ENCODE measurements around the gene SLC6A5.

Gene SLC6A5

DNA sequence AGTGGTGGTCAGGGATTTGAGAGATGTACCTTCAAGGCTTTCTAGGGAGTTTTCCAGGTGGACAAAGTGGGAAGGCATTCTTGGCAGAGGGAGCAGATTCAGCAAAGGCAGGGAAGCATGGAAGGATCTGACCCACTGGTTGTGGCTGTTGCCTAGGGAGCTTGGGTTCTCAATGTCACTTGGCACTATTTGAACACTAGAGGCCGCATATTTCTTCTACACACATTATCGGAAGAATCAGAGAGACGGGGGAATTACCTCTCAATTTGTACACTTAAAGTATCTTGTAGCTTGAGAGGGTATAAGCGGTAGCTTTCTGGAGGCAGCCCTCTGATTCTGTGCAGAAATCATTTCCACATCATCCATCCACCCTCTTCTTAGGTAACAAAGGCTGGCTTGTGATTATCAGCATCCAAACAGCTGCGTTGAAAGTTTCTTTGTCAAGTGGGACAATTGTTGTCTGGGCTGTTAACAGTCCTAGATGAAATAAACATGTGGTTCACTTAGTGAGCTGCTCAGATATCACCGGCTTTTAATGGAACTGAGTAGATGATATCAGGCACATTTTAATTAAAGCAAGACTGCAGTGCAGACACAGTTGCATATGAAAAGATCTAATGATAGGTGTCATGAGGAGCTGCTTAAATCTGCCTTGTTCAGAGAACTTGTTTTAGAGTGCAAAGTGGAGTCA, 72.6 kb downstream of the SLC6A5 start:
- DNase-seq, result no peak

DNA sequence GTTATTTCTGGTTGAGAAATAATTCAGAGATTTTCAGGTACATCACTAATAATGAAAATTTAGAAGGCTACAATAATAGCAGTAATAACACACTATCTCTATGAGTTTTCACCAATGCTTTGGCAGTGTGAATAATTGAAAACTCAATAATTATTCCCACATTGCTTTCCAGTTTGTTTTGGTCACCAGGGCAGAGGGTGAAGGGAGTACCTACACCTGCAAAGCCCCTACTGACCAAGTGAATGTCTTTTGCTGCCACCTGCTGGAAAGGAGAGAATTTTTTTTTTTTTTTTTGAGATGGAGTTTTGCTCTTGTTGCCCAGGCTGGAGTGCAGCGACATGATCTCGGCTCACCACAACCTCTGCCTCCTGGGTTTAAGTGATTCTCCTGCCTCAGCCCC, 73.2 kb downstream of the SLC6A5 start:
- DNase-seq, result no peak

DNA sequence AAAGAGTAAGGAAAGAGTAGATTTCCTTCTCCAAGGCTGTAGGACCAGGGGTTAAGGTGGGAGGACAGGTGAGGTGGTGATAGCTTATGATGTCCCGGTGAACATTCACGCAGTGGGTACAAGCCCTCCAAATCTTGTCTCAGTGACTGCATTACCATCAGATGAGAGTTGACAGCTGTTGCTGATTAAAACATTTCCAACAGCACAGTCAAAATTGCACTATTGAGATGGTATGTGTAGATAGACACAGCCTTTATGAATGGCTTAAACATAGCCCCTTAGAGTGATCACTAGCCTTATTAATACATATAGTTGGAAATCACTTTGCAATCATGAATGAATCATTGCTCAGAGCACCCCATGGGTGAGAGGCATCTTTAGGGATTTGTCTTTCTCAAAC, 77.2 kb downstream of the SLC6A5 start:
- no peak for DNase-seq

DNA sequence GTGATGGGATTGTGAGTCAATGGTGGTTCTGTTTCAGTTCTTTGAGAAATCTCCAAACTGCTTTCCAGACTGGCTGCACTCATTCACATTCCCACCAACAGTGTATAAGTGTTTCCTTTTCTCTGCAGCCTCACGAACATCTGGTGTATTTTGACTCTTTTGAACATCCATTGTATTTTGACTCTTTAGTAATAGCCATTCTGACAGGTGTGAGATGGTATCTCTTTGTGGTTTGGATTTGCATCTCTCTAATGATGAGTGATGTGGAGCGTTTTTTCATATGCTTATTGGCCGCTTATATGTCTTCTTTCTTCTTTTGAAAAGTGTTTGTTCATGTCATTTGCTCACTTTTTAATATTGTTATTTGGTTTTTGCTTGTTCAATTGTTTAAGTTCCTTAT, 89.4 kb downstream of the SLC6A5 start:
- DNase-seq, result no peak

DNA sequence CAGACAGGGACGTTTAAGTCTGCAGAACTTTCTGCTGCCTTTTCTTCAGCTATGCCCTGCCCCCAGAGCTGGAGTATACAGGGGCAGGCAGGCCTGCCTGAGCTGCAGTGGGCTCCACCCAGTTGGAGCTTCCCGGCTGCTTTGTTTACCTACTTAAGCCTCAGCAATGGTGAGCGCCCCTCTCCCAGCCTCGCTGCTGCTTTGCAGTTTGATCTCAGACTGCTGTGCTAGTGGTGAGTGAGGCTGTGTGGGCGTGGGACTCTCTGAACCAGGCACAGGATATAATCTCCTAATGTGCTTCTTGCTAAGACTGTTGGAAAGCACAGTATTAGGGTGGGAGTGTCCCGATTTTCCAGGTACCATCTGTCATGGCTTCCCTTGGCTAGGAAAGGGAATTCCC, 108.5 kb downstream of the SLC6A5 start:
- DNase-seq, result no peak
